ENCODE data around the gene NDUFC2. TPM values are rescaled to one million over a fixed set of nuclear protein-coding genes. Genes with fewer than 3 reads are reported as not detected.

The NDUFC2 gene
- total RNA-seq, 4 donors from 2014 or later: 61.5 to 106 (median 87.4) TPM

DNA sequence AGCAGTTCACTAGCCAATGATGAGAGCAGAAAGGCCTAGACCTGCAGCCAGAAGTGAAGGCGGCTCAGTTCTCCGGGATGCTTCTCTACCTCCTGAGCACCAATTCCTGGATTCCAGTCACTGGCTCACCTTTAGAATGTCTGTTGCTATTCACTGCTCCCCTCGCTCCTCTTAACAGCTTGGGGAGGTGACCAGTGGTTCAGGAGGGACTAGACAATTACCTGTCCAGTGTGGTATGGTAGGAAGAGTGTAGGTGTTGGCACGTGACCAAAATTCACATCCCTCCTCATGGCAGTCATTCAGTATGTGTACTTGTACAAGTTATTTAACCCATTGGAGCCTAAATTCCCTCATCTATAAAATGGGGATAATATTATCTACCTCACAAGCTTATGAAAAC, 12.0 kb downstream of the NDUFC2 start:
- TF ChIP-seq POLR2A (IDR thresholded peaks at IDR 0.05): no peak
- TF ChIP-seq, protein P1, sequence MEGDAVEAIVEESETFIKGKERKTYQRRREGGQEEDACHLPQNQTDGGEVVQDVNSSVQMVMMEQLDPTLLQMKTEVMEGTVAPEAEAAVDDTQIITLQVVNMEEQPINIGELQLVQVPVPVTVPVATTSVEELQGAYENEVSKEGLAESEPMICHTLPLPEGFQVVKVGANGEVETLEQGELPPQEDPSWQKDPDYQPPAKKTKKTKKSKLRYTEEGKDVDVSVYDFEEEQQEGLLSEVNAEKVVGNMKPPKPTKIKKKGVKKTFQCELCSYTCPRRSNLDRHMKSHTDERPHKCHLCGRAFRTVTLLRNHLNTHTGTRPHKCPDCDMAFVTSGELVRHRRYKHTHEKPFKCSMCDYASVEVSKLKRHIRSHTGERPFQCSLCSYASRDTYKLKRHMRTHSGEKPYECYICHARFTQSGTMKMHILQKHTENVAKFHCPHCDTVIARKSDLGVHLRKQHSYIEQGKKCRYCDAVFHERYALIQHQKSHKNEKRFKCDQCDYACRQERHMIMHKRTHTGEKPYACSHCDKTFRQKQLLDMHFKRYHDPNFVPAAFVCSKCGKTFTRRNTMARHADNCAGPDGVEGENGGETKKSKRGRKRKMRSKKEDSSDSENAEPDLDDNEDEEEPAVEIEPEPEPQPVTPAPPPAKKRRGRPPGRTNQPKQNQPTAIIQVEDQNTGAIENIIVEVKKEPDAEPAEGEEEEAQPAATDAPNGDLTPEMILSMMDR (IDR thresholded peaks at IDR 0.05): no peak
- DNase-seq (ENCODE audit: low spot score in 2 of 2): no peak
- H3K4me3 ChIP-seq (ENCODE audit: low read depth, poor library complexity, severe bottlenecking): no peak overlapping the region
- 85 to 93% methylated on average over 4 of the region's 4 CpGs for WGBS, 2 donors
- intact Hi-C loops (cut with DNase I; ENCODE audit: low total_unique reads): no loop called here

DNA sequence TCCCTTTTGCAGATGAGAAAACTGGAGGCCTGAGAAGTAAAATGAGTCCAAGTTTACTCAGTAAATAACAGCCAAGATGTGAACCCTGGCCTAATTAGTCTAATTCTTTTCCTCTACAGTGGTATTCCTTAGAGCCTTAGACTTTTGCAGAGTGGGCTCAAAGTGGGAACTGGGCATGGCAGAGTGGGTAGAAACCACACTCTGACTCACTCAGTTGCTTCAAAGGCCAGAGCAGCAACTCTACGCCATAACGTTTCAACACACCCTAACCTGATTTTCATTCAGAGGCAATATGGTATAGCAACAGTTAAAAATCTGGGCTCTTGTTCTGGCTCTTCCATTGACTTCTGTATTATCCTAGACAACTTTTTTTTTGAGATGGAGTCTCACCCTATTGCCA, 13.2 kb downstream of the NDUFC2 start:
- 53 to 71% methylated on average over 2 of the region's 2 CpGs for WGBS, 2 donors
- H3K4me3 ChIP-seq (ENCODE audit: low read depth, poor library complexity, severe bottlenecking): no peak overlapping the region
- no peak for DNase-seq (ENCODE audit: low spot score in 2 of 2)
- no peak for TF ChIP-seq POLR2A (IDR thresholded peaks at IDR 0.05)
- TF ChIP-seq, protein P1 (IDR thresholded peaks at IDR 0.05): no peak
- intact Hi-C loops (cut with DNase I; ENCODE audit: low total_unique reads): no loop called here

GRCh38 chr11:78065203-78065602, 14.5 kb downstream of the NDUFC2 start:
- TF ChIP-seq, protein P1 (IDR thresholded peaks at IDR 0.05): no peak
- TF ChIP-seq POLR2A (IDR thresholded peaks at IDR 0.05): no peak
- DNase-seq (ENCODE audit: low spot score in 2 of 2): no peak
- WGBS, 2 donors: 86 to 90% methylated on average over 2 of the region's 2 CpGs

DNA sequence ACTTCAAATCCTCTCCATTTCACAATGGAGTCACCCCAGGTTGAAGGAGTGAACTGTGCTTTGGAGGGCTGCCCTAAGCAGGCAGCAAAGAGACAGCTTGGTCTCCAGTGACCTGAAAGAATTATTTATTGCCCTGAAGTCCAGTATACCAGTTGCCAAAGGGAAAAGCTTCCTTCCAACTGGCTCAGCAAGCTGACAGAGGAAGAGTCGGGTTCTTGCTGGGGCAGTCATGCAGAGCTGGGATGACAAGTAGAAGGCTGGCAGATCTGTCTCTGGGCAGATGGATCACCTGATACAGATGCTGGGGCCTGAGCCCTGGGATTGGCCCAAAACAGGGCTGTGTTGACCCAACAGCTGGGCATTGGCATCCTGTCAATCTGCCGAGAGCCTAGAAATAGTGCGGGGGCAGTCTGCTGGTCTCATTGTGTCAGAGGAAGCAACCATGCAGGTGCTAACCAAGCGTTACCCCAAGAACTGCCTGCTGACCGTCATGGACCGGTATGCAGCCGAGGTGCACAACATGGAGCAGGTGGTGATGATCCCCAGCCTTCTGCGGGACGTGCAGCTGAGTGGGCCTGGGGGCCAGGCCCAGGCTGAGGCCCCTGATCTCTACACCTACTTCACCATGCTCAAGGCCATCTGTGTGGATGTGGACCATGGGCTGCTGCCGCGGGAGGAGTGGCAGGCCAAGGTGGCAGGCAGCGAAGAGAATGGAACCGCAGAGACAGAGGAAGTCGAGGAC, 16.1 kb downstream of the NDUFC2 start, which contains the start of gene THRSP:
Gene THRSP, plus strand, starts transcription at position 422 of the 742 bp plus-strand sequence. Its CDS starts 21 bp downstream, at position 443.
- 90 to 96% methylated on average over 14 of the region's 14 CpGs for WGBS, 2 donors
- no peak within 1 kb of the TSS for H3K4me3 ChIP-seq (ENCODE audit: low read depth, poor library complexity, severe bottlenecking)
- DNase-seq (ENCODE audit: low spot score in 2 of 2): no peak
- TF ChIP-seq, protein P1 (IDR thresholded peaks at IDR 0.05): no peak
- TF ChIP-seq POLR2A (IDR thresholded peaks at IDR 0.05): no peak
- intact Hi-C loops (cut with DNase I; ENCODE audit: low total_unique reads): no loop called here

More at GRCh38 chr11:78065203-78065602, 14.5 kb downstream of the NDUFC2 start:
- intact Hi-C loops (cut with DNase I; ENCODE audit: low total_unique reads): no loop called here
- H3K4me3 ChIP-seq (ENCODE audit: low read depth, poor library complexity, severe bottlenecking): no peak overlapping the region

DNA sequence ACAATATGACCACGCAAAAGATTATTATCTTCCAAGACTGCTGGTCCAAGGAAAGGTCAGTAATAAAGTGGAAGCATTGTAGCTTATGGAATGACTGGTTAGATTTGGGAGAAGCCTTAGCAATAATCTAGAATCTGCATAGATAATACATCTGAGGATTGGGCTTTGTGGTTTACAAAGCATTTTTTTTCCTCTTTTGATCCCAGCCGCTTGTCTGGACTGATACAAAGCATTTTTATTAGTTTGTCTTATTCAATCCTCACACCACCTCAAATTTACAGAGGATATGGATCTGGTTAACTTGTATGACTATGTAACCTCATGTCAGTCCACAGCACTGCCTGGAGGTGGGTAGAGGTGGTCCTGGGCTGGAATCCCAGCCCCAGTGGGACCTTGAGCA, 17.0 kb downstream of the NDUFC2 start:
- WGBS, 2 donors: 81 to 82% methylated on average over 2 of the region's 2 CpGs
- DNase-seq (ENCODE audit: low spot score in 2 of 2): no peak
- intact Hi-C loops (cut with DNase I; ENCODE audit: low total_unique reads): no loop called here

DNA sequence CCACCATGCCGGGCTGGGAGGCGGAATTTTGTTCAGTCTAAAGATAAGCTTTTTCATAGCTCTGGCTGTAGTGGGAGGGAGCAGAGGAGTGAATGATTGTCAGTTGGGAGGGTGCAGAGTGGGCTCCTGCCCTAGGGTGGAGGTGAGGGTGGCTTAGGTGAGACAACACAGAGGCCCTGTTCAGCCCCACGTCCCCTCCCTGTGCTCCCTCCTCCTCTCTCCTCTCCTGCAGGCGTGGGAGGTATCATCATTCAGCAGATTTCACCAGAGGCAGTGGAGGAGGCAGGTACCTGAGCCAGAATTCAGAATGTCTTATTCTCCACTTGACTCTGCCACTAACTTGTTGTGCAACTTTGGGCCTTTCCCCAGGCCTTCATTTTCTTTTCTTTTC, 17.7 kb downstream of the NDUFC2 start:
- intact Hi-C loops (cut with DNase I; ENCODE audit: low total_unique reads): no loop called here
- no peak for TF ChIP-seq POLR2A (IDR thresholded peaks at IDR 0.05)
- TF ChIP-seq, protein P1 (IDR thresholded peaks at IDR 0.05): no peak
- H3K4me3 ChIP-seq (ENCODE audit: low read depth, poor library complexity, severe bottlenecking): no peak overlapping the region
- 39 to 40% methylated on average over 4 of the region's 4 CpGs for WGBS, 2 donors
- DNase-seq (ENCODE audit: low spot score in 2 of 2): no peak

More for the DNA sequence above, 17.0 kb downstream of the NDUFC2 start:
- H3K4me3 ChIP-seq (ENCODE audit: low read depth, poor library complexity, severe bottlenecking): no peak overlapping the region
- TF ChIP-seq POLR2A (IDR thresholded peaks at IDR 0.05): no peak
